ENCODE measurements around the gene ZRANB1.
"Not testable (repeated sequence)": the region's sequence is repeated elsewhere in the genome, so short reads cannot be mapped to it uniquely, and the experiment has no call there.

Gene ZRANB1

DNA sequence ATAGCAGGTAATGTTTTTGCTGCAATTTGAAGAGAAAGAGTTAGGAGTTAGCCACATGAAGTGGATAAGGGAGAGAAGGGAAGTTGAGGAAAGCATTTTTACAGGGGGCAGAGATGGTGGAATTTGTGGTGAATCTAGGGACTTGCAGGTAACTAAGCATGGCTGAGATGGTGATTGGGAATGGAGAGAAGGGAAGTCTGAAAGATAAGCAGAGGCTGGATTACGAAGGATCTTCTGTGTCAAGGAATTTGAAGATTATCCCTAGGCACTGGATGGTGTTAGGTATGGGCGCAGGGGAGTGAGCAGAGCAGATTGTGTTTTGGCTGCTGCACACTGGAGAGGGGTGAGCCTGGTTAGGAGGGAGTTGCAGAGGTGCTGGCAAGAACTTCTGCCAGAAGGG is 25.3 kb downstream of the ZRANB1 start:
- DNase-seq: no peak

DNA sequence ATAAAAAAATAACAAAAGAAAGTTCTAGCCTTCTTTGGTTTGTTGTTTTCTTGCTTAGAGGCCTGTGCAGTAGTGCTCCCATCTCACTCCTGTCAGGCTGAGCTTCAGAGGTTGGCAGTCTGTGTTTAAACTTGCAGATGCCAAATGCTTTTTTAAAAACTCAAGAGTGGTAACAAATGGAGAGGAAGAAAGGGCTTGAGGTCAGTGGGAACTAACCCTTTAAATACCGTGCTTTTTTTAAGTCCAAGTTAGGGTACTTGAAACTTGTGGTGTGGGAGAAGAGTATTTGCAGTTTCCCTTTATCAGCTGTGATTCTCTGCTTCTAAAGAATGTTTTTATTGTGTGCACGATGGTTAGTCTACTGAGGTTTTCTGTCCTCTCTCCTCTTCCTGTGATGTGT is 29.4 kb downstream of the ZRANB1 start:
- no peak for DNase-seq

DNA sequence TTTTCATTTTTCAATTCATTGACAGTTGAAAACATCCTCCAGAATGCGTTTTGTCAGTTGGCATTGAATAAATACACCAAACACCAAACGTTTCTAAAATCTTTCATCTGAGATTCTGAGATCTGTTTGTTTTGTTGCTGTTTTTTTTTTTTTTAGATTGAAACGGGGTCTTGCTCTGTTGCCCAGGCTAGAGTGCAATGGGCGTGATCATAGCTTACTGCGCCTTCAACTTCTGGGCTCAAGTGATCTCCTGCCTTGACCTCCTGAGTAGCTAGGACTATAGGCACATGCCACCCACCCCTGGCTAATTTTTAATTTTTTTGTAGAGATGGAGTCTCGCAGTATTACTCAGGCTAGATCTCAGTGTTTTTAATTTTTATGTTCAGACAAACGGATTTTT is 30.7 kb downstream of the ZRANB1 start:
- no peak for DNase-seq

DNA sequence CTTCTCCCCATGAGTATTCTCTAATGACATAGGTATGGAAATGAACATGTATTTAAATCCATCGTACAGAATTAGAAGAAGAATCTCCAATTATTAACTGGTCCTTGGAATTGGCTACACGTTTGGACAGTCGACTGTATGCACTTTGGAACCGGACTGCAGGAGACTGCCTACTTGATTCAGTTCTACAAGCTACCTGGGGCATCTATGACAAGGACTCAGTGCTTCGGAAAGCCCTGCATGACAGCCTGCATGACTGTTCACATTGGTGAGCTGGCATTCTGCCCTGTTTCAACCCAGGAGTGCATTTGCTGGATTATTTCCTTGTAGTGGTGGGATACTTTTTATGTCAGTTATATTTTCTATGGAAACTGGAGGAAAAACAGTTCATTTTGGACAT is 32.2 kb downstream of the ZRANB1 start:
- no peak for DNase-seq

DNA sequence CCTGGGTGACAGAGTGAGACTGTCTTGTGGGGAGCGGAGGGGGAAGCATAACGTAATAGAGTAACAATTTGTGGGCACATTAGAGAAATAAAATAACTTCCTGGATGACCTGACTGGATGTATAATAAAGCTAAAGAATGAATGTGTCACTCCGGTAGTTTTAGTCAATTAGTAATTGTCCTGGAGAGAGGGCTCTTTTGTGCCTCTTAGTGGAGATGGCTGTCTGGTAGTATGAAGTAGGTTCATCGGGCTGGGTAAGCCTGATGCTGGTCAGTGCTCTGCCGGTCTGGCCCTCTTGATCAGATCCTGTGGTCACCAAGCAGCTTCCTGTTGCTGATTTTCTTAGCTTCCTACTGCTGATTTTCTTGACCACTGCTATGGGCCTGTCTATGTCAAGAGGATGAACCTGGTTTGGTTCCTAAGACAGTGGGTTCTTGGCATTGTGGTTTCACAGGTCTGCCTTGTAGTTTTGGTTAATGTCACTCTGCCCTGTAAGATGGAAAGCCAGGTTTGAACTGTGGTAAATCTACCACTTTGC is 34.1 kb downstream of the ZRANB1 start:
- DNase-seq: peak; percentile 11

DNA sequence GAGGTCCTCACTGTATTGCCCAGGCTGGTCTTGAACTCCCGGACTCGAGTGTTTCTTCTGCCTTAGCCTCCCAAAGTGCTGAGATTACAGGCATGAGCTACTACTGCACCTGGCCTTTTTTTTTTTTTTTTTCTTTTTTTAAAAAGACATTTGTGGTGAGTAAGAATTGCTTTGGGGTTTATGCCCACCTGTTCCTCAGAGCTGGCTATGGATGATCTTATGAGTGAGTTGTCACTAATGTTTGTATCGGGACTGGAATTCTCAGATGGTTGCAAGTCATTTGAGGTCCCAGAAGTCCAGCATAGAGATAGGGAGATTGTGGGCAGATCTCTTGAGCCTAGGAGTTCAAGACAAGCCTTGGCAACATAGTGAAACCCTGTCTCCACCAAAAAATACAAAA is 35.2 kb downstream of the ZRANB1 start:
- DNase-seq: no peak

DNA sequence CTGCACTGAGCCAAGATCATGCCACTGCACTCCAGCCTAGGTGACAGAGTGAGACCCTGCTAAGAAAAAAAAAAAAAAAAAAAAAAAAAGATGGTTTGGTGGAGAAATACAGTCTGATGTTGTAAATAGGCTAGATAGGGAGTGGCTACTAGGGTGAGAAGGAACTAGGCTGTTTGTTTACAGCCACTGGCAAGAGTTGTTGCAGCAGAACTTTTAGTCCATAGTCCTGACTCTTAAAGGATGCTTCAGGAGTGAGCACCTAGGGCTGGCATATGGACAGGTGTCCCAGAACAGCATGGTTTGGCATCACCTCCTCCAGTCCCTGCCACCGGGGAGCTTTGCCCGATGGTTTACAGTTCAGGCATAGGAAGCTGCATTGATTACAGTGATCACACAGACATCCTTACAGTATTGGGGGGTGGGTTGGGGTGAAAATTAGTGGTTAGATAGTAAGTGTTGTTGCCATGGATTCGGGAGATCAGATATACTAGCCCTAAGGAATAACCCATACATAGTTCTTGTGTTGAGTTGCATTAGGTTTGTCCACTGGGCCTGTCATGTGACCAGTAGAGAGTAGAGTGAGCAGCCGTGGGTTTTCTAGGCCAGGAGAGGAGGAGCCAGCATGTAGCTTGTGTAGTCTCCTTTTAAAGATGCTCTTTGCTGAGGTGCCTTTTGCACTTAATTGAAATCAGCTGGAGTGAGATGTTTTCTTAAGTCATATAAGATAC is 35.9 kb downstream of the ZRANB1 start:
- no peak for DNase-seq

DNA sequence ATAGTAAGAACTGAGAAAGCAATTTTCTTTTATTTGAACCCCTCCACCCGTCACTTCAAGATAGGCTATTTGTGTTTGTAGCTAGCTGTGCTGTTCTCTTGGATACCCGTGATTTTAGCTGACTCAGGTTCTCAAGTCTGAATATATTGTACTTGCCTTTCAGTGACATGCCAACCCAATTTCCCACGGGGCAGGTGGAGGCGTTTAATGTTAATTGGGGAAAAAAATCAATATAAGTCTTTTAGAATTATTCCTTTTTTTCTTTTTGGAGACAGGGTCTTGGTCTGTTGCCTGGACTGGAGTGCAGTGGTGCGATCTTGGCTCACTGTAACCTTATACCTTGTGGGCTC is 36.4 kb downstream of the ZRANB1 start:
- no peak for DNase-seq

DNA sequence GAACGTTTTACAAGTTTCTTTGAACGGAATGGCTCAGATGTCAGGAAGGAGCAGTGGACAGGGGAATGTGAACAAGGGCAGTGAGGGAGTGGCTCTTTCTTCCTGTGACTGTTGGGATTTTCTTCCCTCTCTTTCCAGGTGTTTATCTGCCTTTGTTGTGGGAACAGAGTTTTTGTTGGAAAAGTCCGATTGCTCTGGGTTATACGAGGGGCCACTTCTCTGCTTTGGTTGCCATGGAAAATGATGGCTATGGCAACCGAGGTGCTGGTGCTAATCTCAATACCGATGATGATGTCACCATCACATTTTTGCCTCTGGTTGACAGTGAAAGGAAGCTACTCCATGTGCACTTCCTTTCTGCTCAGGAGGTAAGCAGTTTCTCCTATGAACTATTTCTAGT is 41.4 kb downstream of the ZRANB1 start:
- no peak for DNase-seq

DNA sequence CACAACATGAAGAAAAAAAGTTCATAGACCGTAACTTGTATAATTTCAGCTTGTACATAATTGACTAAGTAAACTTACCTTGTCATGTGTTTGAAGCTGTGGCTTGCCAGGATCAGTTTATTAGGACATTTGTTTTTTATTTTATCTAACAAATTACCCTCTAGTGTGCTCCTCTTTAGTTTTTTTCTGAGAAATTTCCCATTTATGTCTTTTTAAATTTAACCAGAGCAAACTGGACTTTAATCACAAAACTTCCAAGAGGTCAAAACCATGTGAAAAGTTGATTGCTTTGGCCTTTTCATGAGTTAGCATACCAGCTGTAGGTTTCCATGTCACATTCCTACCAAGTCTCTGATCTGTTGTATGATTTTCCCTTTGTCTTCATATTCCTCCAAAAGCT is 42.5 kb downstream of the ZRANB1 start:
- no peak for DNase-seq

DNA sequence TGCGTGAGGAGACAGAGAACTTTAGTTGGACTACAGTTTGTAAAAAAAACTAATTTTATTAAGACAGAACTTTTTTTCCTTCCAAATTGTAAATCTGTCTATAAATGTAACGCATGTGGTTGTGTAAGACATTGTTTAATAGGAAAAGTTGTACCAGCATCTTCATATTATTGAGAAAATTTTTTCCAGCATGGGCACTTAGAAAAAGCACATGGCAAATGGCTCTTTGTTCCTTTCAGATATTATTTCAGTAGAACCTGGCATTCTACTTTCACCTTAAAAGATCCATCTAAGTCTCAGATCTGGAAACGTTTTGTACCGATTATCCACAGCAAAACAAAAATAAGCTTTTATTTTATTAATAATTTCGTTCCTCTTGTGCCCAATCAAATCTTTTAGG is 43.2 kb downstream of the ZRANB1 start:
- no peak for DNase-seq

DNA sequence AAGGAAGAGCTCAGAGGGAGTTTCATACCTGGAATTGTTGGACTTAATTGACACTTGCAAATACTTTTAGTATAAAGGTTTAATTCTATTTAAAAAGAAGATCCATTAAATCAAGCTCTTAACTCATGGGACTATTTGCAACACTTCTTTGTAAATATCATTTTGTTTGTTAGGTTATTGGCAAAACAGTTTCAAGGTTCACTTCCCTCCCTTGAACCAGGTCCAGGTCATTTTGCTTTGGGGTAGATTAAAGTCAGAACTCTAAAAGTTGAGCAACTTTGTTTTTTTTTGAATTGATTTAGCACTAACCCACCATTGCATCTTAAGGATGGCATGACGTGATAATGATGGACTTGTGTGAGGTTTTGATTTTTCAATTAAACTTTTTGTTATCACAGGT is 45.9 kb downstream of the ZRANB1 start:
- no peak for DNase-seq

DNA sequence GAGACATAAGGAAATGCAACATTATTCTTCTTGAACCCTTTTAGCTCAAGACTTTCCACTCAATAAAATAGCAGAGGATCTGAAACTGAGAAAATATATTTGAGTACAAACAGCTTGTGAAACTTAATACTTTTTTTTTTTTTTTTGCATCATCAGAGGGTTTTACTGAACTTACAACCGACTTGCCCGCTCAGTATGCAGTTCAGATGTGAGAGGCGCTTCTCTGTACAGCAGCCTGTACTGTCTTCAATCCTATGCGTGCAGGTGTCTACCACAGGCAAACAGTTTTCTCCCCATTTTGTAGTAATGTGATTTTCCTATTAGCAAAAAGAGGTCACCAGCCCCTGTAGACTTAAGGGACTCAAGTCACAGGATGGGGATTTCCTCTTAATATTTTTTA is 46.8 kb downstream of the ZRANB1 start:
- not testable (repeated sequence) for DNase-seq

DNA sequence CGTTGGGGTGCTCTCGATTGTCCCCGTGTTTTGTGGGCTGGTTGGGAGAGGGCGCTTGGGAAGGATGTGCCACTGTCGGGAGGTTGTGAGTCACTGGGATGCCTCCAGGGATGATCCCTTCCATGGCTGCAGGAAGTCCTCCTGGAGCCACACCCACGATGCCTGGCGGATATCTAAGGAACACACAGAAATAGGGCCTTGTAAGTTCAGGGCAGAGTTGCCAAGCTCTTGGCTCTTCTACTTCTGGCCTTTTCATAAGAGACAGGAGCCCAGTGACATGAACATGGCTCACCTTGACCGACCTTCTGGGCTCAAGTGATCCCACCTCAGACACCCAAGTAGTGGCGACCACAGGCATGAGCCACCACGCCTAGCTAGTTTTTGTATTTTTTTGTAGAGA is 47.6 kb downstream of the ZRANB1 start:
- DNase-seq: no peak

DNA sequence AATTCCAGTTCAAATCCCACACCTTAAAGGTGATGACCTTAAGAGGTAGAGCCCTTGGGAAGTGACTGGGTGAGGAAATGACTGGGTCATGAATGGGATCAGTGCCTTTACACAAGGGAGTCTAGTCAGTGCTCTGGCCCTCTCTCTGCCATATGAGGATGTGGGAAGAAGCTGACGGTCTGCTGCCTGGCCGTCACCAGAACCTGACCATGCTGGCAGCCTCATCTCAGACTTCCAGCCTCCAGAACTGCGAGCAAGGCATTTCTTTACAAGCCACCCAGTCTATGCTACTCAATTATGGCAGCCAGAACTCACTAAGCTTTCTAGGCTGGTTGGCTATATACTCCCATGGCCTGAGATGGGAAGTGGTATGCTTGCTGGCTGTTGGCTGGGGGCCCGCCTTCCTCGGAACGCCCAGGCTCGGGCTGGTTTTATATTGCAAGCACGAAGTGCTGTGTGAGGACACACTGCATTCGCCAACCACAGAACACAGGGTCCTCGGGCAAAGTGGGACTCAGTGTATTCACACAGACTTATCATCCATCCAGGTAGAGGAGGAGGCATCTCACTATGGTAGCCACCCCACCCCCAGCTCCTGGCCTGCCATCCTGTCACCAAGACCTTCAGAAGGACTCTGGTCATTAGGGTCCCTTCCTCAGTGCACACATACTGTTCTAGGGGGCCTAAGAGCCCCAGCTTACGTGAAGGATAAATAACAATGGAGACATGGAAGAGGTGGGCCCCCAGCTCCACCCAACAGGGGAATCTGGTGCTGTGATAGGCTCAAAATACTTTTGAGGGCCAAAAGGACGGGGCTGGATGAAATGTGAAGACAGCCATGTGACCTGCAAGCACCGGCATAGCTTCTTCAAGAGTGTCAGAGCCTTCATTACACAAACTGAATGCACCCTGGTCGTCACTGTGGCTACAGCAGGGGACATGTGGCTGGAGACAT is 49.0 kb downstream of the ZRANB1 start:
- DNase-seq: no peak

DNA sequence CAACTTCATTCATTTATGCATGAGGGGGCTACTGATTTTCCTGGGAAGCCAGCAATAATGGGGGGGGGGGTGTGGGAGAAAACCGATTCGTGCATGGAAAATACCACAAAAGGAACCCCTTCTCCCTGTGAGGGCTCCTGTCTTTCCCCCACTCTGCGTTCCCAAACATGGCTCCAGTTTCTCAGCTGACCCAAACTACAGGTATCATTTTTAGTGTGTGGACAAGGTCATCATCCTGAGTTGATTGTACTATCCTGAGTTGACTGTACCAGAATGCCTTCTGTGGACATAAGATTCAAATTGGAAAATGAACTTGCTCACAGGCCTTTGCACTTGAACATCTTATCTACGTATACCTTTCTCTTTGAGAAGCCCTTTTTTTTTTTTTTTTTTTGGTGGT is 49.9 kb downstream of the ZRANB1 start:
- DNase-seq: no peak

DNA sequence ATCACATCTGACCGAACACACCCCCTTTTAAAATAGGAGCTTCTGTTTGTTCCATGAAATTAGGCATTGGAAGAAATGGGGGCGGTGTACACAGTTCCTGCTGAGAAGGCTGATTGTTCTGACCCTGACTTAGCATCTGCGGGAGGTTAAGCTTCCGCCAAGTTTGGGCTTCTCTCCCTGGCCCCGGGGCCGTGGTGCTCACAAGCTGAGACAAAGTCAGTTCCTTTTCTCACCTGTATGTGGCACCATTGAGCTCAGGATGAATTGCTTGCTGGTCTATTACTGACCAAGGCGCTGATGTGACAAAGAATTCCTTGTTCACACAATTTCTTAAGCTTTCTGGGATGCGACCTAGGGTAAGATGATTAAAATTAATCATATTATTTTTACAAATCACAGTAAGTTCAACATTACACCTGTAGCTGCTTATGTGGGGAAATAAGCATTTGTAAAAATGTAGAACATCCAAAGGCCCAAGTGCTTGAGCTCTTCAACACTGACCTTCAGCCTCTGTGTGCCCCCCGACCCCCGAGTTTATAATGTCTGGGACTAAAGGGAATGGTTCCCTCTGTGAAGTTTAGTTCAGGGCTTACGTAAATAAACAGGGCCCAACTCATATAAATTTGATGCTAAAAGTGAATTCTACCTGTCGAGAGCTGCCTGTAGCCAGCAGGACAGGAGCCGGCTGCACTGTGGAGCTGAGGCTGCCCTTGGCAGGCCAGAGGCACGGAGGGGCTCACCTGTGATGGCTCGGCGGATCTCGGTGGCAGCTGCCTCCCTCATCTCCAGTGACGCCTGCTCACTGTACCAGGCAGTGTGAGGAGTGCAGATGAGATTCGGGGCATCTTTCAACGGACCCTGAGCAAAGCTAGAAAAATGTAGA is 50.8 kb downstream of the ZRANB1 start:
- DNase-seq: peak; percentile 27

DNA sequence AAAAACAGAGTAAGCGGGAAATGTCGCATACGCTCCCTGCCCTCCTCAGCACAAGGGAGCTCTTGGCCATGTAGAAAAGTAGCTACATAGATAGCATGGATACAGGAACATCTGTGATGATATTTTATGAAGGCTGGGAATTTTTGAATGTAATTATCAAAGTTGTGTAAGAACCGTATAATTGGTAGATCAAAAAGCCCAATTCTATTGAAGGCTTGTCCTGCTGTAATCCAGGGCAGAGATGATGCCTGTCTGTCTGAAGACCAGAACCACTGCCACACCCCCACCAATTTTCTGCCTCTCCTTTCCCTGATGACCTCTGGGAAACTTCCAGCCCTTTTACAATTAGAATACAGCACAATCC is 51.4 kb downstream of the ZRANB1 start:
- no peak for DNase-seq

DNA sequence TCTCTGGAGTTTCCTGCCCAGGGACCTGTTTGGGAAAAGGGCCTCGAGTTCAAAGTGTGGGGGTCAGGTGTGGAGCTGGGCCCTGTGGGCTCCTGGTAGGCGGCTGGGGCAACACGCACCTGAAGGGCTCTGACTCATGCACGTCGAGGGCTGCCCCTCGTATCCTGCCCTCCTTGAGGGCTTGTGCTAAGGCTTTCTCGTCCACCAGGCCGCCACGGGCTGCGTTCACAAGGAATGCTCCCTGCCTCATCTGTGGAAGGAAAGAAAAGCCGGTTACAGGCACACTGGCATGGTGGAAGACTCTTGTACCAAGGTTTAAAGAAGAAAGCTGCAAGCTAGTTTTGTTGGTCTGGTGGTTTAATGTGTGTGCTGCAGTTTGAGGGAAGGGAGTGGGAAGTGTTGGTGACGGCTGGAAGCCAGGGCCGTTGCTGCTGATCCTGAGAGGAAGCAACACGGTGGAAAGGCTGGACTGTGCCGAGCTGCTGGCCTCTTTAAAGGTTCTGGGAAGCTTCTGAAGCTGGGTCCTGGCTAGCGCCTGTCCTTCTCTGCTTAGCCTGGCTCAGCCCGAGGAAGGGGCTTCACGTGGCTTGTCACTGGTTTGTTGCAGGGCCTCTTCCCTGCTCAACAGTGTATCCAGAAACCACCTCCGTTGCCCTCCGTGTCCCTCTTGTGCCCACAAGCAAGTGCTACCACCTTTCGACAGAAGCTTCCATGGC is 52.0 kb downstream of the ZRANB1 start:
- DNase-seq: no peak

DNA sequence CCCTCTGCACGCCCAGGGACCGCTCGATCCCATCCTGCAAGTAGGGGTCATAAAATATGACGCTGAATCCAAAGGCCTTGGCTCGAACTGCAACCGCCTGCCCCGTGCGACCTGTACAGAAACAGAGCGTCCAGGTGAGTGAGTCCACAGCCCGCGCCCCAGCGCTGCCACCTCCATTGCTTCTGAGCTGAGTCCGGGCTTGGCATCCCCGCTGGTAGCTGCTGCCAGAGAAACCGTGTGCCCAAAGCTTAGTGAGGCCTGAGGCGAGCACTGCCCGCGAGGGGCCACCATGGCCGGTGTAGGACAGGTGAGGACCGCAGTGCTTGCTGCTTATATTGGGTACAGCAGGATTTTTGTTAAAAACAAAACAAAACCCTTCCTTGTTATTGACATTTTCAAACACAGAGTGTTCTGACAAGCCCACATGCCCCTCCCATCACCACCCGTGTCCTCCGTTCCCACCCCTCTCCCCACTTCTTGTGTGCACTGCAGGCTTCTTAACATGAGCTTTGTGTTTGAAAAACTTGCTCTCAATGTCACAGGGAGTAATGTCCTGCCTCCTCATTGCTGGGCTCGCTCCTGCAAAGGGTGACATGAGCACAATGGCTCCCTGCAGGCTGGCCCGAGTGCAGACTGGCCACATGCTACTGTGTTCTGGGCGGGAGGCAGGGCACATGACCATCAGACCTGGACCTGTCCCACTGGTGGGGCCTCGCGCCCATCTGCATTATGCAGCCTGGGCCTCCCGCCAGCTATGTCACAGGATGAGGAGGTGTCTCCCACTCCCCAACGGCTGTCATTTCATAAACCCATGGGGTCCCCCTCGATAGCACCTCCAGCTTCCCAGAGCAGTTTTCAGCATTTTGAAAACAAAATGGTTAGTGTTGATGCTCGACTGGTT is 52.9 kb downstream of the ZRANB1 start:
- no peak for DNase-seq

DNA sequence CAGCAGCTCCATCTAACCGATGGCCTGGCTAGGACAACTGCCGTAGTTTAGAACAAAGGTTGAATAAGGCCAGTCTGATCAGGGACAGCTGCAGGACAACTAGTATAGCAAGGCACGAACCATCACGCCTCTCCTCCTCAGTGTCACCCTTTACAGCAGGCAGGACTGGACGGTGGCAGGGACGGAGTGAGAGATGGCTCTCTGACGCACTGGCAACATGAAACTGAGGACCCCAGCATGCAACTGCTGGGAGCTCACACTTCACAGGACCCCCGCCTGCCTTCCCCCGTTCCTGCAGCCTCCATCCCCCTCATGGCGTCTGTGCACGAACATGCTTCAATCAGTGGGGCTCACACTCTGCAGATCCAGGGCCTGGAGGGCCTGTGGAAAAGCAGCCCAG is 53.7 kb downstream of the ZRANB1 start:
- DNase-seq: no peak
